Stimulated activated CD8-positive, alpha-beta memory T cell treated with anti-CD3 and anti-CD28 coated beads, Interleukin-2, amount 100 ng/mL, for 1 hour (primary cell): ENCODE results near the gene PDE5A.
"Not testable (repeated sequence)": the region's sequence is repeated elsewhere in the genome, so short reads cannot be mapped to it uniquely, and the experiment has no call there.

ENCODE experiments used
- DNase-seq, 2 donors: peaks; one replicate each; pipeline ENCODE4 v3.0.0-alpha.2; 2020; ENCODE audit warnings: low read depth in 2 of 2

PDE5A gene

DNA sequence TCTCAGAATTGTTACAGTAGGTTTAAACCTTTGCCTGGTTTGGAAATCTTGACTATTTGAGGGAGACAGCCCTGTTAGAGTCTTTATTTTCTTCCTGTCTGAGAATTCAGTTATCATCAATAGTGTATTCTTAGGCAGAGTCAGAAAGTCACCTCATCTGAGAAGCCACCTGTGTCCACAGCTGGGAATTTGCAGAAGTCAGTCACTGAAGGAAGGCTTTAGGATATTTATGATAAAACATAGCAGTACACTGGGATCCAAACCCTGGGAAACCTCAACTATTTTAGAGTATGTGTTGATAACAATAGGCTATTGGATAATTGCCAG, 157.9 kb downstream of the PDE5A start:
- DNase-seq: not testable (repeated sequence)

DNA sequence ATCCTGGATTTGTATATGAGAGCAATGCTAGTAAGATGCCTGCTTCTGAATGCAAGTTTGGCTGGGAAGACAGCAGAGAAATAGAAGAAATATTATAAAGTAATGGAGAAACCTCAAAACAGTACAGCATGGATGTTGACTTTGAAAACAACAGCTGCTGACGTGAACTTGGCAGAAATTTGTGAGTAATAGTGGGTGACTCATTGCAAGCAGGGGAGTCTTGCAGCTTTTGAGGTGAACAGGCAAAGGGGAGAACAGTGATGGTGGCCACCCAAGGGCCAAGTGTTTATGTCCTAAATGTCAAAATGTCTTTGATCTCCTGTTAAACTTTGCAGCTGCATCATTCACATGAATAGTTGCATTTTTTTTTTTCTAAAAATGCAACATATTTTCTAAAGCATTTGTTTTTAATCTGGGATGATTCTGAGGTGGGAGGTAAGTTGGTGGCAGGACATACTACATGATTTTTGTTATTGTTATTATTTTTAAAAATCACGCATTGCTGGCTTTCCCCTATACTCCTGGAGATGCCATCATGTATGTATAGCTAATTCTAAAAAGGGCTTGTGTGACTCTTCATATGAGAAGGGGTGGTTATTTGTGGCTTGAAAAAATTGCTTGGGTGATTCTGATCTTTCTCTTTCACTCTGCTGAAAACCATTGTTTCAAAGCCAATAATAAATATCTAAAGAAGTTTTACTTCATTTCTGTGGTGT, 158.4 kb downstream of the PDE5A start:
- not testable (repeated sequence) for DNase-seq

DNA sequence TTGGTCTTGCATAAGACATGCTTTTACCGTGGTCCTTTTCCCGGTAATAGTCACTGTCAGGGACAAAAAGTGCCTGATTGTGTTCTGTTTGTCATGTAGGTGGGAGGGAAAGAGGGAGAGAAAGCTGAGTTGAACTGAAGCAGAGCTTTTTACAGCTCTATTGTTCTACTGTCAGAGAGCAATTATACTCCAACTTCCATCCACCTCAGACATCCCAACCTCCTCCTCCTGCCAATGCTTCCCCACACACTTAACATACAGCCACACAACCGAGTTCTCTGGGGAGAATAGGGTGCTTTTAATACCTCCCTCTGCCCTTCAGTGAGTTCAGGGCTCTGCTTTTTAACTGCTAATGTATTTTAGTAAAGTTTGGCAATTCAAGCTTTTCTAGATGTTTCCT, 159.6 kb downstream of the PDE5A start:
- DNase-seq: not testable (repeated sequence)

DNA sequence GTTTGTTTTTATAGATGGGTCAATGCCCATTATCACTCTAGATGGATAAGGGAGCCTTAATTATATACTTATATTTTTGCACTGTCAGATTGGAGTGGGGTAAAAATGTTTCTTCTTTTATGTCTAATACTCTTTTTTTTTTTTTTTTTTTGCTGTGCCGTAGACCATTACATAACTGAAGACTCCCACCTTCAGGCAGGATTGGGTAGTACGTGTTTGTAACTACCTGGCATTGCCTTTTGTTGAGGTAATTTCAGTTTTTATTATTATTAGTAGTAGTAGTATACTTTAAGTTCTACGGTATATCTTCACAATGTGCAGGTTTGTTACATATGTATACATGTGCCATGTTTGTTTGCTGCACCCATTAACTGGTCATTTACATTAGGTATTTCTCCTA, 165.9 kb downstream of the PDE5A start:
- DNase-seq: not testable (repeated sequence)

DNA sequence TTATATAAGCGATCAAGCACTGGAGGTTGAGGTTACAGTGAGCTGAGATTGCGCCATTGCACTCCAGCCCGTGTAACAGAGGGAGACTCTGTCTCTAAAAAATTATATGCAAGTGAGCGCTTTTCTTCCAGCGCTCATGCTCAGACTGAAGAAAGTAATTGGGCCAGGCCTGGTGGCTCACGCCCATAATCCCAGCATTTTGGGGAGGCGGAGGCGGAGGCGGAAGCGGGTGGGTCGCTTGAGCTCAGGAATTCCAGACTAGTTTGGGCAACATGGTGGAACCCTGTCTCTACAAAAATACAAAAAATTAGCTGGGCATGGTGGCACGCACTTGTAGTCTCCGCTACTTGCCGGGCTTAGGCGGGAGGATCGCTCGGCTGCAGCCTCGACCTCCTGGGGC, 172.9 kb downstream of the PDE5A start:
- not testable (repeated sequence) for DNase-seq

DNA sequence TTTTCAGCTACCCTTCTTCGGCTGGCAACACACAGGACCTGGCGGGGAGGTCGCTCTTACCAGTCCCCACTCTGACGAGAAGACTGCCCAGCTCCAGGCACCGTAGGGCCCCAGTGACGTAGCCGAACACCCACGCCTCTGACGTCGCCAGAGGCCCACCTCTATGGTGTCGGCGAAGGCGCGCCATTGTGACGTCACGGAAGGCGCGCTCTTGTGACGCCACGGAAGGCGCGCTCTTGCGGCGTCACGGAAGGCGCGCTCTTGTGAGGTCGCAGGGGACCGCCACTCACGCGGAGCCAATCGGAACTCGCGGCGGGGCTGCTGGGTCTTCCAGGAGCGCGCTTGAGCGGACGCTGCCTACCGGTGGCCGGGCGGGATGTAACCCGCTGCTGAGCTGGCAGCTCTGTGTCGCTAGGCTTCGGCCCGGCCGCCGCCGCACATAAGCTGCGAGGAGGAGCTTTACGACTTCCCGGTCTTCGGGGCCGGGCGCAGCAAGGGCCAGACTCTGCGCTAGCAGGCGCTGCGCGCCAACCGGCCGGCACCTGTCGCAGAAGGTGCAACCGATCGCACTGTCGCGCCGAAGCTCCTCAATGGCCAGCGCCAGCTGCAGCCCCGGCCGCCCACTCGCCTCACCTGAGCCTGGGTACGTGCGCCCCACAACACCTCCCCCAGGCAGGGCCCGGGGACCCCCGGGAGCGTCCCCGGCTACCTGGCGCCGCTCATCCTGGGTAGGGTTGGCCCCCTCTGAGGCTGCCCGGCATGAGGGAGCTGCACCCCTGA, 173.9 kb downstream of the PDE5A start:
- peak; percentile 89 to 96 for DNase-seq

DNA sequence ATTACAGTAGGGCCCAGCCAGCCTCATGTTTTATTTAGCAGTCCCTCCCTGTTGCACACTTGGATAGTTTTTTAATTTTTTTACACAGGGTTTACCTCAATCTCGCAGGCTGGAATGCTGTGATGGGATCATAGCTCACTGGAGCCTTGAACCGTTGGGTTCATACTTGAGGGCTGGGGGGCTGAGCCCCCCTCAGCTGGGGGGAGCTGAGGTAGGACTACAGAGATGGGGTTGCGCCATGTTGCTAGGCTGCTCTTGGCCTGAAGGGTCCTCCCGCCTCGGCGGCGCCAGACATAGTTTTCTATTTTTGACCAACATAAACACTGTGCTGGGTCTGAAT, 174.5 kb downstream of the PDE5A start:
- DNase-seq: not testable (repeated sequence)

DNA sequence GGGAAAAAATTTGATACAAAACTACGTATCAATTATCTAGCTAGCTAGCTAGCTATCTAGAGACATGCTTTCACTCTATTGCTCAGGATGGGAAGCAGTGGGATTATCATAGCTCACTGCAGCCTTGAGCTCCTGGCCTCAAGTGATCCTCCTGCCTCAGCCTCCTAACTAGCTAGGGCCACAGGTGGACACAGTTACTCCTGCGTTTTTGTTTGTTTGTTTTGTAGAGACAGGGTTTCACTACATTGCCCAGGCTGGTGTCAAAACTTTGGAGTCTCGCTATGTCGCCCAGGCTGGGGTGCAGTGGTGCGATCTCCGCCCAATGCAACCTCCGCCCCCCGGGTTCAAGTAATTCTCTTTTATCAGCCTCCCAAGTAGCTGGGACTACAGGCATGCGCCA, 175.3 kb downstream of the PDE5A start:
- DNase-seq: not testable (repeated sequence)

DNA sequence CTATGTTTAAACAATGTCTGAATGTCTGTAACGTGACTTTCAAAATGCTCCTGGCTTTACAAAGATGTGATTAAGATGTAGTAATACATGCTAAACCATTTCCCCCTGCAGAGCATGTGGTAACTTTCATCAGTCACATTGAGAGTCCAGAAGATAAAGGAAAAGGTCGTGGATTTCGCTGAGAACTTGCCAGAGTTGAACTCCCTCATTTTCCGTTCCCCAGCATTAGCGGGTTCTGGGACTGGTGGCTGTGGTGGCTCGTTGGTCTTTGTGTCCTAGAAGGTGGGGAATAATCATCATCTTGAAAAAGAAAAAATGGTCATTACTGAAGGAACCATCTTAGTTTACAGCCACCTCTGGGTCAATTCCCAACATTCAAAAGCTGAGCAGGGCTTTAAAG, 178.8 kb downstream of the PDE5A start:
- not testable (repeated sequence) for DNase-seq
